GM19099 (cell line): ENCODE results near the gene TMSB15C.

Experiments used
- POLR2A ChIP-seq: IDR thresholded peaks from 3 replicates; pipeline ENCODE4 v1.6.1; 2011; ENCODE audit warnings: low read depth; ENCODE audit not compliant: insufficient read length; ENCODE audit errors: extremely low read depth

Gene TMSB15C

DNA sequence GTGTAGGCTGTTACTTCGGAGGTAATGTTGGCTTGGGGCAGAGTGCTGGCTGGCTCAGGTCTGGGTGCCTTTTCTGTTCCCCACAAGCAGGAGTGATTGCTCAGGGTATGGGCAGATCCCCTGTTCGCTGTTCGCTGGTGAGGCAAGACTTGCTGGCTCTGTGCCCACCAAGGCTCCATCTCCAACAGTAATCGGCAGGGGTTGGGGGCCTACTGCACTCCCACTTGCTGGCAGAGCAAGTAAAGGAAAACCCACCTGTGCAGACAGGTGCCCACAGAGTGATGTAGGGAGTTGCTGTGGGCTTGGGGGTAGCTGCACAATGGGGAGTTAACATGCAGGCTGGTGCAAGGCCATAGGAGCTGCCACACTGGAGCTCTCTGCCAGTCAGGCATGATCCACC, 8.0 kb upstream of the TMSB15C start:
- TF ChIP-seq POLR2A: no peak

DNA sequence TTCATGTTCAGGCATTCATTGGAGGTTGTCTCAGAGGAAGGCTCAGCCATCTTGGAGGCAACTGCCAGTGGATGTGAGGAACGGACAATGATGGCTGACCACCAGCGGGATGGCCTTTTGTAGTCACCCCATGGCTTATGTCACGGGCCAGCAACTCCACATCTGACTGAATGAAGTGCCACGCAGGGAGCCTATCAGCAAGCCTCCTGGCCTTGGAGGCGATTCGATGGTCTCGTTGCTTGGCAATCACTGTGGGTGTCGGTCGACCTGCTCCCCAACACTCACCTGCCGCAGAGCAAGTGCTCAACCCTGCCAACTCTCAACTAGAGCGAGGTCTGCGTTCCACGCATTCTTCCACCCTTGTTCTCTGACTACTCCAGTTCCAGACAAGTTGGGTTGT, 28.9 kb downstream of the TMSB15C start:
- TF ChIP-seq POLR2A: no peak

GRCh38 chrX:104045642-104046041, 30.4 kb downstream of the TMSB15C start:
- TF ChIP-seq POLR2A: no peak

GRCh38 chrX:104041003-104041402, 35.0 kb downstream of the TMSB15C start:
- TF ChIP-seq POLR2A: no peak

GRCh38 chrX:104039689-104040505, 36.1 kb downstream of the TMSB15C start, which contains the start of gene H2BW2:
H2BW2 (plus strand) TSS chrX:104039956; CDS start chrX:104039995, 39 bp downstream.
- no peak for TF ChIP-seq POLR2A
